ENCODE results near the gene KCTD19.

KCTD19 gene

DNA sequence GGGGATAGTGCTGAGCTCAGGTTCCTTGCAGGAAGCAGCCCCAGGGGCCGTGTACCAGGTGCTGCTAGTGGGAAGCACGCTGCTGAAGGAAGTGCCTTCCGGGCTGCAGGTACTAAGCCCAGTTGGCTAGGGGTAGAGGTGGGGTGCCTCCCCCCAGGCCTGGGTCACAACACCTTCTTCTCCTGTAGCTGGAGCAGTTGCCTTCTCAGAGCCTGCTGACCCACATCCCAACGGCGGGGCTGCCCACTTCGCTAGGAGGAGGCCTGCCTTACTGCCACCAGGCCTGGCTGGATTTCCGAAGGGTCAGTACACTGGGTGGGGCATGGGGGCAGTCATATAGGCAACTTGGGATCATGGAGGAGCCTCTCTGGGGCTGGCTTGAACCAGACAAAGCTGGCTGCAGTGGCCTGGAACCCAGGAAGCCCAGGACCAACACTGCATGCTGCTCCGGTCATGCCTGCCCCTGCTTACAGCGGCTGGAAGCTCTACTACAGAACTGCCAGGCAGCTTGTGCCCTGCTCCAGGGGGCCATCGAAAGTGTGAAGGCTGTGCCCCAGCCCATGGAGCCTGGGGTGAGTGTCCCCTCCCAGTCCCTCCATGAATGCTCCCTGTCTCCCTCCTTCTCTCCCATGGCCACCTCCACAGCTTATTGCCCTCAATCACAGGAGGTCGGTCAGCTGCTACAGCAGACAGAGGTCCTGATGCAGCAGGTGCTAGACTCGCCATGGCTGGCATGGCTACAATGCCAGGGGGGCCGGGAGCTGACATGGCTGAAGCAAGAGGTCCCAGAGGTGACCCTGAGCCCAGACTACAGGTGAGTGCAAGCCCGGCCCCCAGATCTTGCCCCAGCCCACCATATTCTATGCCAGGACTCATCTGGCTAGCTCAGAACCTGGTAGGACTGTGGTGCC is 44.8 kb downstream of the KCTD19 start:
- no peak for DNase-seq

GRCh38 chr16:67280090-67281015 is 46.2 kb downstream of the KCTD19 start:
- no peak for DNase-seq

DNA sequence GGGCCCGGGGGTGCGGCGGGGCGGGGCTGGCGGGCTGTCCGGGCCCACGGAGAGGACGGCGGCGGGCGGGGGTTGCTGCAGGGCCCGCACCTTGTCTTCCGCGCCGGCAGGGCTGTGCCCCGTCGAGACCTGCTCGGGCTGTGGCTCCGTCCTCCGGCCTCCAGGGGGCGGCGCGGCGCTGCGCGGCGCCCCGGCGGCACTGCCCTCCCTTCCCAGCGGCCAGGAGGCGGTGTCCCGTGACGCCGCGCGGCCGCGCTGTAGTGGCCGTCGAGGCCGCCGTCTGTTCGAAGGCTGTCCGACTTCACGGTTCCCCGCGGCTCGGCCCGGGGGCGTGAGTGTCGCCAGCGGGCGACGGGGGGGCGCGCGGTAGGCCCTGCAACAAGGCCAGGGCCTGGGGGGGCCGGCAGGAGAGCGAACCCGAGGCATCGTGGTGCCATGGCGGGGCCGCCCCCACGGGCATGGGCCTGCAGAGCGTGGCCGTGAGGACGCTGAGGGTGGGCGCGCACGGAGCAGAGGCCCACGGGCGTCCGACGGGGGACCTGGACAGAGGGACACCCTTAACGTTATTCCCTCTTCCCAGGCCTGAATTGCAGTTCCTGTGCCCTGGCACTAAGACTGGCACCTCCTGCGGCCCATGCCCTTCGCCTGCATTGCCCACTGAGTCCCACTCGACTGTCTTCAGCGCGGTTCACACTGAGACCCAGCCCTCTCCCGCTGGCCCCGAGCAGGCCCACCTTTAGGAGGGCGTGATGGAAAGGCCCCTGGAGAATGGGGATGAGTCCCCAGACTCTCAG is 47.0 kb downstream of the KCTD19 start, which contains the start of gene PLEKHG4:
Gene PLEKHG4 (plus strand): TSS at position 237 of the 794 bp plus-strand sequence. CDS start 513 bp downstream, at position 750.
- DNase-seq, result peak; percentile 92

GRCh38 chr16:67278773-67279295 is 47.7 kb downstream of the KCTD19 start:
- DNase-seq, result peak; percentile 69

DNA sequence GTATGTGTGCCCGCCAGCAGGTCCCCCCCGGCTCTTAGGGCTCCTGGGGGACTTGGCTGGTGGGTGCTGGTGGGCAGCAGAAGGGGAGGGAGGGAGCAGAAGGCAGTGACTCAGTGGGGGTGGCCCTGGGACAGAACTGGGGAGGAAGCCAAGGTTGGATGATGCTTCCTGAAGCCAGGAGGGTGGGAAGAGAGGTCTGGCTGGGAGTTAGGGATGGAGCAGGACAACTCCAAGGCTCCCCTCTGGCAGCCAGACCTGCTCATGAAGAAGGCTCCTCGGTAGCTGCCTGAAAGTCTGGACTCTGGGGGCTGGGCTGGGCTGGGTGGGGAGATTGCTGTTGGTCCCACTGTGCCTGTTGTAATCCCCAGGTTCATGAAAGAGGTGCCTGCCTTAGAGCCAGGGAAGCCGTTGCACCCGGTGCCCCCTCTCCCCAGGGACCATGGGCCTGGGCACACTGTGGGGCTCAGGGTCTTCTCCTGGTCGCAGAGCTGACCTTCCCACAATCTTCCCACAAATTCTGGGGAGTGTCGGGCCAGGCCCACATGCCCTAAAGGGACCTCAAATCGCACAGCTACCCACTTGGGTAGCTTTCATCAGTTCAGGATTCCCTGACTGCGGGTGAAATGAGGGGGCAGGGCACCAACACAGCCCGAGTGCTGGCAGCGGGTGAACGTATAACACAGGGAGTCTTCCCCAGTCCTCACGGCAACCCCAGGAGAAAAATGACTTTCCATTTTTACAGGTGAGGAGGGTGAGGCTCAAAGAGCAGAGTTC is 48.4 kb downstream of the KCTD19 start:
- DNase-seq, result no peak

DNA sequence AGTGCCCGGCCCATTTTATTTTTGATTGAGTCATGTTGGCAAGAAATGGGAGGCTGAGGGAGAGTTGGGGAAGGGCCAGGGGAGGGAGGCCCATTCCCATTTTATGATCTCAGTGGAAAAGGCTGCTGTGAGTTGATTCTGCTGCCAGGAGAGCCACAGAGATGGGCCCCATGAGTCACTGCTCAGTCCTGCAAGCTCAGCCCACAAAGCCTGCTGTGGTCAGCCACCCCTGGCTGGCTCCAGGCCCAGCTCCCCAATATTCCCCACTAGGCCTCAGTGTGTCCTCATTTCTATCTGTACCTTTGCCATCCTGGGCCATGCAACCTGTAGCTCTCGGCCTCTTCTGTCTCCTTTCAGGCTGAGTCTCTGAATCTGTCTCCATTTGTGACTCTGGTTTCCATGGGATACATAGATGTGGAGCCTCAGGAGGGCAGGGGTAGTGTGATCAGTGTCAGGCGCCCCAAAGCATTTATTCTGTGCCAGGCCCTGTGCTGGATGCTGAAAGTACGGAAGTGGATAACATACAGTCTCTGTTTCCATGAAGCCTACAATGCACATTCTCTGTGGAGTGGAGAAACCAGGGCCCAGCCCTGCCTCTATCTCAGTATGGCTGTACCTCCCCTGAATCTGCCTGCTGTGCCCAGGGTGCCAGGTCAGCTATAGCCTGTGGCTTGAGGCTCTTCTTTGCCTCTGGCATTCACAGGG is 49.1 kb downstream of the KCTD19 start:
- peak; percentile 41 for DNase-seq

GRCh38 chr16:67275321-67275720 is 51.2 kb downstream of the KCTD19 start:
- no peak for DNase-seq

DNA sequence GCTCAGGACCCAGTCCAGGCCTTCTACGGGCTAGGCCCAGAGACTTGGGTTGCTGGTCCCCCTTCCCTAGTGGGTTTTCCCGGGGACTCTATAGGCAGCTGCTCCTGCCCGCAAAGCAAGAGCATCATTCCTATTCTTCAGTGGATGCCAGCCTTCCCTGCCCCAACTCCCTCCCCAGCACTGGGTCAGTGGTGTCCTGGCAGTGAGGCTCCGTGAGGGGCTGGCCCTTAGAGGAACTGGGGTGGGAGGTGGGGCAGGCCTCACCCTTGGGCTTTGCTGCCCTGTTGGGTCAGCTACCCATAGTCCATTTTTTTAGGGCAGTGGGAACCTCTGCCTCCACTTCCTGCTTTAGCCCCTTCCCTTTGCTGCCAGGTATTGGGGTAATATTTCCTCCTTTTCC is 55.1 kb downstream of the KCTD19 start:
- DNase-seq, result no peak

DNA sequence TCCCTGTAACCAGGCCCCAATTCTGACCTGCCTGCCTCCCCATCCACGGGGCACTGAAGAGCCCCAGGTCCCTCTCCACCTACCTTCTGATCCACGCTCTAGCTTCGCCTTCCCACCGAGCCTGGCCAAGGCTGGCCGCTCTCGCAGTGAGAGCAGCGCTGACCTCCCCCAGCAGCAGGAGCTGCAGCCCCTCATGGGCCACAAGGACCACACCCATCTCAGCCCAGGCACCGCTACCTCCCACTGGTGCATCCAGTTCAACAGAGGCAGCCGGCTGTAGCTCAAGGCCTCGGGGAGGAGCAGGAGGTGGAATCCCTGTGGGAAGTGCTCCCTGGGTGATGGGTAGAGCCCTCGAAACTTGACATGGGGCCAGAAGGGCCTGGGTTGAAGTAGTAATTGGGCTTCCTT is 55.6 kb downstream of the KCTD19 start:
- no peak for DNase-seq

- DNase-seq, result no peak
Measured at GRCh38 chr16:67269766-67270165, 56.8 kb downstream of the KCTD19 start.

DNA sequence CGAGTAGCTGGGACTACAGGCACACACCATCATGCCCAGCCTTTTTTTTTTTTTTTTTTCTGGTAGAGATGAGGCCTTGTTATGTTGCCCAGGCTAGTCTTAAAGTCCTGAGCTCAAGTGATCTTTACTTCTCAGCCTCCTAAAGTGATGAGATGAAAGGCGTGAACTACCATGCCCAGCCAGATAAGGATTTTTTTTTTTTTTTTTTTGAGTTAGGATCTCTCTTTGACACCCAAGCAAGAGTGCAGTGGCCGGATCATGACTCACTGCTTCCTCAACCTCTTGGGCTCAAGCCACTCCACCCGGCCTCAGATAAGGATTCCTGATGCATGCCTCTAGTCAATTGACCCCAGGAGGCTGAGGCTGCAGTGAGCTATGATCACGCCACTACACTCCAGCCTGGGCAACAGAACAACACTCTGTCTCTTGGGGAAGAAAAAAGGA is 58.4 kb downstream of the KCTD19 start:
- no peak for DNase-seq

DNA sequence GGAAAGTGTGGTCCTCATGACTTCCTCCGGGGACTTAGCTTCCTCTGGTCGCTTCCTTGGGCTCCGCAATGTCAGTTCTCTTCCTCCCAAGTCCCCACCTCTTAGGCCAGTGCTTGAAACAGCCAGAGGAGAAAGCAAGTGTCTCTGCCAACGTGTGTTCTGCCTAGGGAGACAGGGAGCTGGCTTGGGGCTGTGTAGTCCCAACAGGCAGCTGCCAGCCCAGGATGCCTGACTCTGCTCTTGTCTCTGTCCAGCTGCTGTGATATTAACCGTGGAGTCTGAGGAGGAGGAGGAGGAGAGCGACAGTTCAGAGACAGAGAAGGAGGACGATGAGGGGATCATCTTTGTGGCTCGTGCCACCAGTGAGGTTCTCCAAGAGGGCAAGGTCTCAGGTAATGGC is 60.7 kb downstream of the KCTD19 start:
- no peak for DNase-seq

DNA sequence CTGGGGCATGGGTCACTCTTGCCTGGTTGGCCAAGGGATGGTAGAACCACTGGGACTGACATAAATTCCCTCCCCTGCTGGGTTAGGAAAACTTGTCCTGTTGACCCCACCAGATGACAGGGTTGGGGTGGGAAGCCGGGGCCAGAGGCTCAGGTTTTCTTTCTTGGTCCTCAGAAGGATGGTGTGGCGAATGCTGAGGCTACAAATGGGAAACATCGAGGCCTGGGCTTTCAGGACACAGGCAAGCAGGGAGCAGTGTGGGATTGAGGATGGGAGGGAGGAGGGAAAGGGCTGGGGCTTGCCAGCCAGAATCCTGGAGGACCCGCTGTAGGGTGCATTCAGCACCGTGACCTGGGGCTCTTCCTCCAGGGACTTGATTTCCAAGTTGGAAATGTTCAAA is 61.7 kb downstream of the KCTD19 start:
- no peak for DNase-seq

GRCh38 chr16:67264277-67264676 is 62.3 kb downstream of the KCTD19 start:
- no peak for DNase-seq

DNA sequence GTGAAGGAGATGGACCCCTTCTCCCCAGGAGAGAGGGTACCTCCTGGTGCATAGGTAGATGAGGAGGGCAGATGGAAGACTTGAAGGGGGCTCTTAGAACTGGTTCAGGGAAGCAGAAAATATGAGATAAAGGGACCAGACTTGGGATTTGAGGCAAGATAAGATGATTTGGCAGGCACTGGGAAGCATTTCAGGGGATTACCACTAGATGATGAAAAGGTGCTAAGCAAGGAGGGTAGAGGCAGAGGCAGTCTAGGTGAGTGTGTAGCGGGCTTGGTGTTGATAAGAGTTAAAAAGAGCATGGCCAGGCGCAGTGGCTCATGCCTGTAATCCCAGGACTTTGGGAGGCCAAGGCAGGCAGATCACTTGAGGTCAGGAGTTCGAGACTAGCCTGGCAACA is 63.3 kb downstream of the KCTD19 start:
- DNase-seq, result no peak

GRCh38 chr16:67260426-67261063 is 66.0 kb downstream of the KCTD19 start:
- peak; percentile 58 for DNase-seq

DNA sequence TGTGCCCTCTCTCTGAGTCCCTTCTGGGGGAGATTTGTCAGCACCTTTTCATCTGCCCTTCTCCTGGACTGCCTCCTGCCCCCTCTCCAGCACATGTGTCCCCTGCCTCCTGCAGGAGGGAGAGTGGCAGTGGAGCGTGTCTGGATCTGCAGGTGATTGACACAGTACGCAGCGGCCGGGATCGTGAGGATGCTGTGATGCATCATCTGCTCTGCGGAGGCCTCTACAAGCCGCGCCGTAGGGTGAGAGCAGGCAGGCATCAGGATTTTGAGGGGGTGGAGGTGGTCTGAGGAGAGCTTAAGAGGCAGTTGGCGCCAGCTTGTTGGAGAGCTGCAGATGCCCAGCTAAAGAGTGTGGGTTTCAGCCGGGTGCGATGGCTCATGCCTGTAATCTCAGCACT is 66.8 kb downstream of the KCTD19 start:
- no peak for DNase-seq

DNA sequence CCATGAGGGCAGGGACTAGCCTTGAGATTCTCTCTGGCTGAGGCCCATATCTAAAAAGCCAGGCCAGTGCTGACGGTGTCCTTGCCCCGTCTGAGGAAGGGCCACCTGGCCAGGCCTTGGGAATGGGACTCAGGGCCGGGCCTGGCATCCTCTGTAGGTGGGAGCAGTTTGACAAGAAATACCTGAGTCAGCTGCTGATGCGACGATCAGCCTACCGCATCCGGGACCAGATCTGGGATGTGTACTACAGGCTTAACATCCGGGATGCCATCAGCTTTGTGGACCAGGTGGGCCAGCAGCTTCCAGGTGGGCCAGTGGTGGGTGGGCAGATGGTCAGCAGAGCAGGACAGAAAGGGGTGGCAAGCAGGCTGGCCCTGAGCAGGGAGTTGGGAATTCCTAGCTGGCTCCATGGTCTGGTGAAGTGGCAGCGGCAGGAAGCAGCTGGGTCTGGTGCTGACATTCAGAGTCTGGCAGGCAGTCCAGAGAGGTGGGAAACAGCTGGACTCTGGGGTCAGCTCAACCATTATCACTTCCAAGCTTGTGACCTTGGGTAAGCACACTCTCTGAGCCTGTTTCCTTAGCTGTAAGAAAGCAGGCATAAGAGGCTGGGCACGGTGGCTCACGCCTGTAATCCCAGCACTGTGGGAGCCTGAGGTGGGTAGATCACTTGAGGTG is 68.2 kb downstream of the KCTD19 start:
- DNase-seq, result no peak

GRCh38 chr16:67257486-67258160 is 68.9 kb downstream of the KCTD19 start:
- DNase-seq, result no peak

All from activated CD4-positive, alpha-beta T cell treated with anti-CD3 and anti-CD28 coated beads, Interleukin-2, Interleukin-6, amounts not matched to agents 100 ng/mL and 50 ng/mL, durations not matched to agents 16 hours and 8 hours (primary cell).